K562 (cell line): Measurements from ENCODE around the gene RPN1. TPM values are rescaled to one million over a fixed set of nuclear protein-coding genes. Genes with fewer than 3 reads are reported as not detected.

Experiments
- ATAC-seq: fragments of 200-7000 bp; cut with Tn5 transposase; 3 replicates; pipeline ENCODE4 v1.9.1; 2020; ENCODE audit warnings: moderate library complexity
- BruUV-seq: library from RNA; stranded (reverse); fragments of 400-500 nt; replicated peaks from 2 replicates; lab custom pipeline; 2021; lab: Mats Ljungman, UMichigan
- CTCF ChIA-PET: fragments of 300-600 bp; formaldehyde crosslinking; extraction: SDS; loops from one replicate; lab custom pipeline; 2021; ENCODE audit warnings: low intra/inter-chr PET ratio; lab: Yijun Ruan, JAX
- POLR2A ChIA-PET: fragments of 300-600, 350-650 bp; sonication (Branson Sonifier 250); formaldehyde crosslinking; extraction: SDS; loops from one replicate; lab custom pipeline; 2021; ENCODE audit warnings: antibody characterized with exemption, inconsistent platforms; lab: Yijun Ruan, JAX
- DNase-seq, 4 experiments: peaks; one replicate each; pipeline versions ENCODE4 v3.0.0 to v3.0.0-alpha.2; 2011 to 2018; ENCODE audit warnings: low spot score in 3 of 4, mixed read lengths in 3 of 4; ENCODE audit errors: extremely low read depth in 1 of 4
- FAIRE-seq: peaks from 2 replicates; lab custom pipeline; 2011; peaks lifted over from hg19 to GRCh38; lab: Jason Lieb, UNC
- H2AFZ ChIP-seq: 2 replicates; pipeline ENCODE4 v1.6.0; 2011; ENCODE audit warnings: low read depth, low read length, control low read depth, inconsistent platforms
- H3K27ac ChIP-seq: fragments of 200-600 bp; 3 replicates; pipeline ENCODE4 v1.8.0; 2011; ENCODE audit warnings: low read depth, mild to moderate bottlenecking, control low read depth, inconsistent platforms, low read length, moderate library complexity, mixed read lengths; ENCODE audit errors: extremely low read depth
- H3K27me3 ChIP-seq, 2 experiments: fragments of 300-600 bp in 1 of 2; 2 replicates in 1 of 2; 3 replicates in 1 of 2; pipeline versions ENCODE4 v1.6.0 to v1.8.0; 2011; ENCODE audit warnings: inconsistent platforms in 2 of 2, low read length in 2 of 2, mild to moderate bottlenecking in 1 of 2, mixed read lengths in 1 of 2, moderate library complexity in 1 of 2; ENCODE audit not compliant: control insufficient read depth in 2 of 2, insufficient read depth in 2 of 2
- H3K36me3 ChIP-seq: fragments of 300-600 bp; 3 replicates; pipeline ENCODE4 v1.8.0; 2011; ENCODE audit warnings: mild to moderate bottlenecking, low read length, inconsistent platforms; ENCODE audit not compliant: control insufficient read depth, insufficient read depth
- H3K4me1 ChIP-seq, 2 experiments: fragments of 200-600 bp in 1 of 2; replicated peaks in 1 of 2; 2 replicates in 1 of 2; 3 replicates in 1 of 2; pipeline versions ENCODE4 v1.5.1 to v1.8.0; 2011; ENCODE audit warnings: inconsistent platforms in 2 of 2, low read length in 2 of 2, mild to moderate bottlenecking in 1 of 2, mixed read lengths in 1 of 2, moderate library complexity in 1 of 2; ENCODE audit not compliant: control insufficient read depth in 2 of 2, insufficient read depth in 2 of 2
- H3K4me2 ChIP-seq: 2 replicates; pipeline ENCODE4 v1.6.1; 2011; ENCODE audit warnings: low read length, control low read depth, inconsistent platforms, mixed read lengths; ENCODE audit not compliant: insufficient read depth
- H3K4me3 ChIP-seq: fragments of 200-600 bp; sonication (generic), shearing (Covaris generic); 2 replicates; pipeline ENCODE4 v1.5.1; 2016; ENCODE audit warnings: control low read depth, inconsistent platforms
- H3K79me2 ChIP-seq: fragments of 200-600 bp; 3 replicates; pipeline ENCODE4 v1.8.0; 2011; ENCODE audit warnings: low read length, inconsistent platforms; ENCODE audit not compliant: control insufficient read depth, insufficient read depth
- H3K9ac ChIP-seq, 2 experiments: 2 replicates each; pipeline versions ENCODE4 v1.6.0 to v1.6.1; 2011; ENCODE audit warnings: low read depth in 2 of 2, low read length in 2 of 2, control low read depth in 1 of 2, inconsistent platforms in 1 of 2, mild to moderate bottlenecking in 1 of 2, mixed read lengths in 1 of 2; ENCODE audit not compliant: insufficient read depth in 1 of 2
- H3K9me1 ChIP-seq: one replicate; pipeline ENCODE4 v1.6.0; 2011; ENCODE audit warnings: inconsistent platforms, mild to moderate bottlenecking, low read length, moderate library complexity; ENCODE audit not compliant: control insufficient read depth, insufficient read depth
- H3K9me3 ChIP-seq: replicated peaks from 2 replicates; pipeline ENCODE4 v1.5.1; 2011; ENCODE audit warnings: low read depth, low read length, inconsistent platforms; ENCODE audit not compliant: control insufficient read depth, insufficient read depth
- H4K20me1 ChIP-seq: replicated peaks from 2 replicates; pipeline ENCODE4 v1.6.1; 2011; ENCODE audit warnings: low read length, inconsistent platforms, mixed read lengths; ENCODE audit not compliant: control insufficient read depth, insufficient read depth
- SREBF2 ChIP-seq: sonication (generic); formaldehyde crosslinking; IDR thresholded peaks from 2 replicates; pipeline ENCODE4 v1.4.0; 2020; ENCODE audit warnings: mild to moderate bottlenecking, missing genetic modification reagents
- THRAP3 ChIP-seq: fragments of 450-650 bp; IDR thresholded peaks from 2 replicates; pipeline ENCODE4 v1.6.1; 2016; ENCODE audit warnings: mild to moderate bottlenecking, inconsistent platforms, borderline replicate concordance
- WGBS: fragments of 100-300 bp; shearing (Covaris generic); methylation state at CpG from one replicate; pipeline ENCODE4 v1.1.6; 2016; ENCODE audit warnings: low coverage, mixed read lengths; ENCODE audit not compliant: insufficient coverage; ENCODE audit errors: missing lambda C conversion rate; 5-methylcytosine and 5-hydroxymethylcytosine counted together
- in situ Hi-C: fragments of 300-500 bp; cut with MboI; formaldehyde crosslinking; loops from 4 replicates; pipeline ENCODE4 v1.15.0; 2018; ENCODE audit warnings: inconsistent platforms, mixed read lengths
- intact Hi-C: fragments of 100-400 bp; cut with micrococcal nuclease; formaldehyde crosslinking; loops from 2 replicates; pipeline ENCODE4 v1.14.2; 2022
- polyA plus RNA-seq, 8 experiments: library from polyadenylated mRNA; depleted of rRNA in 4 of 8; stranded (reverse) in 5 of 8; unstranded in 3 of 8; fragments of >200 nt; fragmentation: Nextera tagmentation in 2 of 8; fragmentation: Illumina TruSeq in 1 of 8; extraction: Ambion mirVana in 2 of 8; extraction: Trizol in 1 of 8; gene quantifications; 2 replicates each; pipeline versions ENCODE4 v1.2.1 to v1.2.3, GENCODE V29; 2011 to 2014; ENCODE audit warnings: inconsistent platforms in 1 of 8, missing spikeins in 1 of 8
- total RNA-seq, 7 experiments: library from RNA; depleted of rRNA in 6 of 7; stranded (reverse); fragments of >200 nt in 6 of 7; fragmentation: Illumina TruSeq in 2 of 7; extraction: Trizol in 2 of 7; gene quantifications; 2 replicates each; pipeline versions ENCODE4 v1.2.1 to v1.2.3, GENCODE V29; 2011 to 2021; ENCODE audit warnings: low replicate concordance in 1 of 7
- TF ChIP-seq, protein P1 (sequence below): fragments of 450-650 bp; IDR thresholded peaks from 2 replicates; pipeline ENCODE4 v1.6.1; 2016
- TF ChIP-seq, protein P2 (sequence below): fragments of 250-450 bp; sonication (Bioruptor Pico); IDR thresholded peaks from 2 replicates; pipeline ENCODE4 v1.4.0; 2020; ENCODE audit warnings: mild to moderate bottlenecking
- TF ChIP-seq, protein P3 (sequence below): sonication (generic); formaldehyde crosslinking; IDR thresholded peaks from 2 replicates; pipeline ENCODE4 v1.8.0; 2022; ENCODE audit warnings: mild to moderate bottlenecking, low read depth, missing genetic modification reagents

The RPN1 gene
- total and polyA plus RNA-seq, 9 of the 15 experiments (the other 6 are each of a cell fraction or from before 2014, with no cell fraction given): 39.5 to 300 (median 148) TPM

DNA sequence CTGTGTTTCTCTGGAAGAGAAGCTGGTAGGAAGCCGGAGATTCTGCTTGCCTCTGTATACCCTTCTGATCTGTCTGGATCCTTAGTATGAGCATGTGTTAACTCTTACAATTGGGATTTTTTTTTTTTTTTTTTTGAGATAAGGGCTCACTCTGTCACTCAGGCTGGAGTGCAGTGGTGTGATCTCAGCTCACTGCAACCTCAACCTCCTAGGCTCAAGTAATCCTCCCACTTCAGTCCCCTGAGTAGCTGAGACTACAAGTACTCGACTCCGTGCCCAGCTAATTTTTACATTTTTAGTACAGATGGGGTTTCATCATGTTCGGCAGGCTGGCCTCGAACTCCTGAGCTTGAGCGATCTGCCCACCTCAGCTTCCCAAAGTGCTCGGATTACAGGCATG is 44.5 kb downstream of the RPN1 start:
- ChIA-PET POLR2A (no interaction called here), CTCF (interaction anchor here (0.6 to 0.7 kb wide), 2 partner anchors 117 to 281 kb away, joined by 3 to 4 read pairs; no protein-coding TSS in a partner anchor)
- no peaks in the 10 kb centered on the region for H4K20me1 ChIP-seq
- no peak overlapping the region for H3K4me2 ChIP-seq
- no peak for DNase-seq
- no peaks in the 10 kb centered on the region for H3K9me3 ChIP-seq
- no peak overlapping the region for H3K4me3 ChIP-seq
- H3K9me1 ChIP-seq: no peaks in the 10 kb centered on the region
- no peak overlapping the region for H2AFZ ChIP-seq
- in situ Hi-C loops (no loop called here), intact Hi-C loops (no loop called here)
- H3K4me1 ChIP-seq: peaks cover 4 to 15% of the 10 kb centered on the region in 2 experiments; a peak in 3 of 5 replicates
- no peak overlapping the region for H3K27ac ChIP-seq
- H3K27me3 ChIP-seq: no peaks in the 10 kb centered on the region
- ATAC-seq: no peak
- FAIRE-seq: no peak
- H3K9ac ChIP-seq: no peak overlapping the region
- WGBS: 50% methylated on average over 6 of the region's 7 CpGs
- H3K79me2 ChIP-seq: no peaks in the 10 kb centered on the region
- TF ChIP-seq, protein P1, sequence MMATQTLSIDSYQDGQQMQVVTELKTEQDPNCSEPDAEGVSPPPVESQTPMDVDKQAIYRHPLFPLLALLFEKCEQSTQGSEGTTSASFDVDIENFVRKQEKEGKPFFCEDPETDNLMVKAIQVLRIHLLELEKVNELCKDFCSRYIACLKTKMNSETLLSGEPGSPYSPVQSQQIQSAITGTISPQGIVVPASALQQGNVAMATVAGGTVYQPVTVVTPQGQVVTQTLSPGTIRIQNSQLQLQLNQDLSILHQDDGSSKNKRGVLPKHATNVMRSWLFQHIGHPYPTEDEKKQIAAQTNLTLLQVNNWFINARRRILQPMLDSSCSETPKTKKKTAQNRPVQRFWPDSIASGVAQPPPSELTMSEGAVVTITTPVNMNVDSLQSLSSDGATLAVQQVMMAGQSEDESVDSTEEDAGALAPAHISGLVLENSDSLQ: peak; percentile 84
- no peak for TF ChIP-seq THRAP3
- TF ChIP-seq, protein P2, sequence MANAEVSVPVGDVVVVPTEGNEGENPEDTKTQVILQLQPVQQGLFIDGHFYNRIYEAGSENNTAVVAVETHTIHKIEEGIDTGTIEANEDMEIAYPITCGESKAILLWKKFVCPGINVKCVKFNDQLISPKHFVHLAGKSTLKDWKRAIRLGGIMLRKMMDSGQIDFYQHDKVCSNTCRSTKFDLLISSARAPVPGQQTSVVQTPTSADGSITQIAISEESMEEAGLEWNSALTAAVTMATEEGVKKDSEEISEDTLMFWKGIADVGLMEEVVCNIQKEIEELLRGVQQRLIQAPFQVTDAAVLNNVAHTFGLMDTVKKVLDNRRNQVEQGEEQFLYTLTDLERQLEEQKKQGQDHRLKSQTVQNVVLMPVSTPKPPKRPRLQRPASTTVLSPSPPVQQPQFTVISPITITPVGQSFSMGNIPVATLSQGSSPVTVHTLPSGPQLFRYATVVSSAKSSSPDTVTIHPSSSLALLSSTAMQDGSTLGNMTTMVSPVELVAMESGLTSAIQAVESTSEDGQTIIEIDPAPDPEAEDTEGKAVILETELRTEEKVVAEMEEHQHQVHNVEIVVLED (CRISPR knock-in tag): no peak
- TF ChIP-seq, protein P3, sequence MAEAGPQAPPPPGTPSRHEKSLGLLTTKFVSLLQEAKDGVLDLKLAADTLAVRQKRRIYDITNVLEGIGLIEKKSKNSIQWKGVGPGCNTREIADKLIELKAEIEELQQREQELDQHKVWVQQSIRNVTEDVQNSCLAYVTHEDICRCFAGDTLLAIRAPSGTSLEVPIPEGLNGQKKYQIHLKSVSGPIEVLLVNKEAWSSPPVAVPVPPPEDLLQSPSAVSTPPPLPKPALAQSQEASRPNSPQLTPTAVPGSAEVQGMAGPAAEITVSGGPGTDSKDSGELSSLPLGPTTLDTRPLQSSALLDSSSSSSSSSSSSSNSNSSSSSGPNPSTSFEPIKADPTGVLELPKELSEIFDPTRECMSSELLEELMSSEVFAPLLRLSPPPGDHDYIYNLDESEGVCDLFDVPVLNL (CRISPR knock-in tag): no peak
- no peak for TF ChIP-seq SREBF2
- no TSS peak for BruUV-seq
- no peaks in the 10 kb centered on the region for H3K36me3 ChIP-seq
